GM18502 (cell line): Measurements from ENCODE around the gene MAP3K19.
"Not testable (repeated sequence)": the region's sequence is repeated elsewhere in the genome, so short reads cannot be mapped to it uniquely, and the experiment has no call there.

Experiments
- ATAC-seq: cut with Tn5 transposase; IDR thresholded peaks from one replicate; pipeline ENCODE4 v1.9.1; 2021; ENCODE audit warnings: mild to moderate bottlenecking; ENCODE audit not compliant: unreplicated experiment, poor library complexity

MAP3K19 gene, protein sequence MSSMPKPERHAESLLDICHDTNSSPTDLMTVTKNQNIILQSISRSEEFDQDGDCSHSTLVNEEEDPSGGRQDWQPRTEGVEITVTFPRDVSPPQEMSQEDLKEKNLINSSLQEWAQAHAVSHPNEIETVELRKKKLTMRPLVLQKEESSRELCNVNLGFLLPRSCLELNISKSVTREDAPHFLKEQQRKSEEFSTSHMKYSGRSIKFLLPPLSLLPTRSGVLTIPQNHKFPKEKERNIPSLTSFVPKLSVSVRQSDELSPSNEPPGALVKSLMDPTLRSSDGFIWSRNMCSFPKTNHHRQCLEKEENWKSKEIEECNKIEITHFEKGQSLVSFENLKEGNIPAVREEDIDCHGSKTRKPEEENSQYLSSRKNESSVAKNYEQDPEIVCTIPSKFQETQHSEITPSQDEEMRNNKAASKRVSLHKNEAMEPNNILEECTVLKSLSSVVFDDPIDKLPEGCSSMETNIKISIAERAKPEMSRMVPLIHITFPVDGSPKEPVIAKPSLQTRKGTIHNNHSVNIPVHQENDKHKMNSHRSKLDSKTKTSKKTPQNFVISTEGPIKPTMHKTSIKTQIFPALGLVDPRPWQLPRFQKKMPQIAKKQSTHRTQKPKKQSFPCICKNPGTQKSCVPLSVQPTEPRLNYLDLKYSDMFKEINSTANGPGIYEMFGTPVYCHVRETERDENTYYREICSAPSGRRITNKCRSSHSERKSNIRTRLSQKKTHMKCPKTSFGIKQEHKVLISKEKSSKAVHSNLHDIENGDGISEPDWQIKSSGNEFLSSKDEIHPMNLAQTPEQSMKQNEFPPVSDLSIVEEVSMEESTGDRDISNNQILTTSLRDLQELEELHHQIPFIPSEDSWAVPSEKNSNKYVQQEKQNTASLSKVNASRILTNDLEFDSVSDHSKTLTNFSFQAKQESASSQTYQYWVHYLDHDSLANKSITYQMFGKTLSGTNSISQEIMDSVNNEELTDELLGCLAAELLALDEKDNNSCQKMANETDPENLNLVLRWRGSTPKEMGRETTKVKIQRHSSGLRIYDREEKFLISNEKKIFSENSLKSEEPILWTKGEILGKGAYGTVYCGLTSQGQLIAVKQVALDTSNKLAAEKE (N-terminal part only)

GRCh38 chr2:135047300-135047699 lies at the start of gene MAP3K19:
Gene MAP3K19, minus strand, starts transcription at chr2:135047447. Its CDS starts 22,800 bp downstream, at chr2:135024647.
- no peak for ATAC-seq

- ATAC-seq: no peak
These were observed 49.6 kb upstream of the MAP3K19 start for GRCh38 chr2:135096665-135097446.

DNA sequence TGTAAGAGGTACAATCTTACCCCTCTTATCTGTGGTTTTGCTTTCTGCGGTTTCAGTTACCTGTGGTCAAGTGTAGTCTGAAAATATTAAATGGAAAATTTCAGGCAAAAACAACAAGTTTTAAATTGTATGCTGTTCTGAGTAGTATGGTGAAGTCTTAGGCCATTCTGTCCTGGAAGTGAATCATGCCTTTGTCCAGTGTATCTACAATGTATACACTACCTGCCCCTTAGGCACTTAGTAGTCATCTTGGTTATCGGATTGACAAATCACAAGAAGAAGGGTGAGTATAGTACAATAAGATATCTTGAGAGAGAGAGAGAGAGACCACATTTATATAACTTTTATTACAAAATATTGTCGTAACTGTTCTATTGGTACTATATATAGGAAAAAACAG lies 48.3 kb upstream of the MAP3K19 start:
- no peak for ATAC-seq

- no peak for ATAC-seq
These were observed 47.3 kb upstream of the MAP3K19 start for GRCh38 chr2:135094508-135094907.

DNA sequence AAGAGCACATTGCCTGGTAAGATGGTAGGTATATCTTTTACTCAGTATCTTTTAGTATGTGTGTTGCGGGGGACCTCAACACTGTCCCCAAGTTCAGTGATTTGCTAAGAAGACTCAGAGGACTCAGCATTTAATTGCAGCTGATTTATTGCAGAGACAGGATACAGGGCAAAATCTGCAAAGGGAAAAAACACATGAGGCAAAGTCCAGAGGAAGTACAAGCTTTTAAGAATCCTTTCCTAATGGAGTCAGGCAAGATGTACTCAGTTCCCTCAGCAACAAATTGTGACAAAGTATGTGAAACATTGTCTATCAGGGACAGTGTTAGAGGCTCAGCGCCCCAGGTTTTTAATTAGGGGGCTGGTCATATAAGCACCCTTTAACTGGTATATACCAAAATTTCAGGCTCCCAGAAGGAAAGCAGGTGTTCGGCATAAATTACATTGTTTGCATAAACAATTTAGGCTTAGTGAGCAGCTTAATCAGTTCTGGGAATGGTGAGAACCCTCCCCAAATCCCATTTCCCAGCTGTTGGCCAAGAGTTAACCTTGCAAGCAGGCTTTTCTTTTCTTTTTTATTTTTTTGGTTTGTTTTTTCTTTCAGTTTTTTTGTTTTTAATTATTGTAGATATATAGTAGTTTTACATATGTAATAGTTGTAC lies 46.6 kb upstream of the MAP3K19 start:
- ATAC-seq: no peak

DNA sequence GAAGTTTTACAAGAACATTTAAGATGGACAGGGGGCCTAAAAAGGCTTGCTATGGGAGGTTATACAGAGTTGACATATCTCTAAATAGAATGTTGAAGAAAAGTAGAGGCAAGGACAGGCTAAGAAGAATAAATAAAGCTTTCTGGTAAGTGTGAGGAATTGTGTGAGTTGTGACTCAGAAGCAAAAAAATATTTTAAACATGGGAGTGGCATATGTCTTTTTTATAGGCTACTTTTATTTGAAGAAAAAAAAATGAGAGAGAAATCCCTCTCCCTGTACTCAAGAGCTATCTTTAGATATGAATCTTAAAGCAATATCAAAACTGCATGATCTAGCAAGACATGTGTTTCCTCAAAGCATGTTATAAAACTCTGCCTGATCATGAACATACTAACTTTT lies 45.9 kb upstream of the MAP3K19 start:
- ATAC-seq: no peak

- no peak for ATAC-seq
These were observed 44.4 kb upstream of the MAP3K19 start for GRCh38 chr2:135091681-135092080.

DNA sequence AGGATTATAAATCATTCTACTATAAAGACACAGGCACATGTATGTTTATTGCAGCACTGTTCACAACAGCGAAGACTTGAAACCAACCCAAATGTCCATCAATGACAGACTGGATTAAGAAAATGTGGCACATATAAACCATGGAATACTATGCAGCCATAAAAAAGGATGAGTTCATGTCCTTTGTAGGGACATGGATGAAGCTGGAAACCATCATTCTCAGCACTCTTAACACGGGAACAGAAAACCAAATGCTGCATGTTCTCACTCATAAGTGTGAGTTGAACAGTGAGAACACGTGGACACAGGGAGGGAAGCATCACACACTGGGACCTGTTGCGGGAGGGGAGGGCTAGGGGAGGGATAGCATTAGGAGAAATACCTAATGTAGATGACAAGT lies 42.4 kb upstream of the MAP3K19 start:
- not testable (repeated sequence) for ATAC-seq

- ATAC-seq: no peak
These were observed 39.0 kb upstream of the MAP3K19 start for GRCh38 chr2:135086222-135086621.

DNA sequence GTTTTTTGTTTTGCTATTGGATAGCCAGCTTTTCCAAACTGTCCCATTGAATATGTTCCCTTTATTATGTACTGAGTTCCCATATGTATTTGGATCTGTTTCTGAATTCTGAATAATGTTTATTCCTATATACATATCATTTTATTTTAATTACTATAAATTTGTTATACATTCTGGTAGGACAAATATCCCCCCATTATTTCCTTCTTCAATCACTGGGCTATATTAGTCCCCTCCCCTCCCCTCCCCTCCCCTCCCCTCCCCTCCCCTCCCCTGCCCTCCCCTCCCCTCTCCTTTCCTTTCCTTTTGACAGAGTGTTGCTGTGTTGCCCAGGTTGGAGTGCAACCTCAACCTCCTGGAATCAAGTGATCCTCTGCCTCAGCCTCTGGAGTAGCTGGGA lies 31.2 kb upstream of the MAP3K19 start:
- ATAC-seq: no peak

DNA sequence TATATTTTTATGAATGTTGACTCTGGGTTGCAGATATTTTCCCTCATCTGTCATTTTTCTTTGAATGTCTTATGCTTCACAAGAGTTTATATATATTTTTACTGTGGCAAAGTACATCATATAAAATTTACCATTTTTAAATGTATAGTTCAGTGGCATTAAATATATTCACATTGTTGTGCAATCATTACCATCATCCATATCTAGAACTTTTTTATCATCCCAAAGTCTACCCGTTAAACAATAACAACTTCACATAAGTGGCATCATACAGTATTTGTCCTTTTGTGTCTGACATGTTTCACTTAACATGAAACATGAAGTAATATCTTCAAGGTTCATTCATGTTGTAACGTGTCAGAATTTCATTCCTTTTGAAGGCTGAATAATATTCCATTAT lies 29.3 kb upstream of the MAP3K19 start:
- ATAC-seq: no peak

GRCh38 chr2:135074216-135074615 lies 27.0 kb upstream of the MAP3K19 start:
- ATAC-seq: no peak

DNA sequence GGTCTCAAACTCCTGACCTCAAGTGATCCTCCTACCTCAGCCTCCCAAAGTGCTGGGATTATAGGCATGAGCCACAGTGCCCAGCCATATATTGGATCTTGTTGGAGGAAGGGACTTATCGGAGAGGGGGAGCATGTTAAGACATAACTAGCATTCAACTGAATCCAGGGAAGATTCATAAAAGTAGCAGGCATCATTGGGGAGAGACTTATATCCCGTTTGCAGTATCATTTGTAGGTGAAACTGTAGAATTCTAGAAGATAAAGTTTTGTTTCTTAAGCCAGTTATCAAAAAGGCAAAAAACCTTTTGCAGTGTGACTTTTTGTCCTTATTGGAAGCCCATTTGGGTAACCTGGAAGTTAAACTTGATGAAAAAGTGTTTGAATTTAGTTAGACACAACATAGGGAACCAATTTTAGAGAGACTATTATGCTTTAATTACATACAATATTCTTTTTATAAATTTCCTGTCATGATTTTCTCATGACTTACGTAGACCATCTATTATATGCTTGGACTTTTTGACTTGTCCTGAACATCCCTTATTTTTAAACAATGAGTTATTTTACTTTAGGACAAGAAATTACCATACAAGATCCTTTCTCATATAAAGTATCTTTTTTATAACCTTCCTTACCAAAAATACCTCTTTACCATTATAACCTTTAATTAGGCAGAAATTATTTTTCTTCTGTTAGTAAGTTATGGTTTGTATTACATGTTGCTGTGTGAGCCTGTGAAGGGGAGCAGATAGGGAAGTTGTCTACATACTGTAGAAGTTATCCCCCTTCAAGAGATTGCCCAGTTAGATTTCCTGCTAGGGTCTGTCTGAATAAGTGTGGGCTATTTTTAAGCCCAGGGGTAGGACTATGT lies 25.1 kb upstream of the MAP3K19 start:
- no peak for ATAC-seq

- no peak for ATAC-seq
These were observed 19.5 kb upstream of the MAP3K19 start for GRCh38 chr2:135066710-135067109.

GRCh38 chr2:135064149-135064548 lies 16.9 kb upstream of the MAP3K19 start:
- no peak for ATAC-seq

GRCh38 chr2:135063210-135063609 lies 16.0 kb upstream of the MAP3K19 start:
- ATAC-seq: no peak

- ATAC-seq: no peak
These were observed 12.3 kb upstream of the MAP3K19 start for GRCh38 chr2:135059577-135059976.

GRCh38 chr2:135056790-135057189 lies 9.5 kb upstream of the MAP3K19 start:
- ATAC-seq: no peak
